OCI-LY1 (cell line): ENCODE data around the gene CITED1.

ENCODE experiments used
- EZH2 ChIP-seq: fragments of 200-600 bp; sonication (generic), shearing (Covaris generic); IDR thresholded peaks from 2 replicates; pipeline ENCODE4 v1.8.0; 2017; ENCODE audit warnings: borderline replicate concordance, mixed run types, mild to moderate bottlenecking, antibody characterized with exemption, low read length, moderate library complexity, mixed read lengths
- TF ChIP-seq, protein P1 (sequence below): fragments of 200-600 bp; sonication (generic), shearing (Covaris generic); IDR thresholded peaks from 2 replicates; pipeline ENCODE4 v1.5.1; 2017; ENCODE audit warnings: mild to moderate bottlenecking, antibody characterized with exemption, low read length, moderate library complexity, mixed read lengths

GRCh38 chrX:72265263-72265662 is 40.5 kb downstream of the CITED1 start:
- TF ChIP-seq EZH2, result no peak
- TF ChIP-seq, protein P1, sequence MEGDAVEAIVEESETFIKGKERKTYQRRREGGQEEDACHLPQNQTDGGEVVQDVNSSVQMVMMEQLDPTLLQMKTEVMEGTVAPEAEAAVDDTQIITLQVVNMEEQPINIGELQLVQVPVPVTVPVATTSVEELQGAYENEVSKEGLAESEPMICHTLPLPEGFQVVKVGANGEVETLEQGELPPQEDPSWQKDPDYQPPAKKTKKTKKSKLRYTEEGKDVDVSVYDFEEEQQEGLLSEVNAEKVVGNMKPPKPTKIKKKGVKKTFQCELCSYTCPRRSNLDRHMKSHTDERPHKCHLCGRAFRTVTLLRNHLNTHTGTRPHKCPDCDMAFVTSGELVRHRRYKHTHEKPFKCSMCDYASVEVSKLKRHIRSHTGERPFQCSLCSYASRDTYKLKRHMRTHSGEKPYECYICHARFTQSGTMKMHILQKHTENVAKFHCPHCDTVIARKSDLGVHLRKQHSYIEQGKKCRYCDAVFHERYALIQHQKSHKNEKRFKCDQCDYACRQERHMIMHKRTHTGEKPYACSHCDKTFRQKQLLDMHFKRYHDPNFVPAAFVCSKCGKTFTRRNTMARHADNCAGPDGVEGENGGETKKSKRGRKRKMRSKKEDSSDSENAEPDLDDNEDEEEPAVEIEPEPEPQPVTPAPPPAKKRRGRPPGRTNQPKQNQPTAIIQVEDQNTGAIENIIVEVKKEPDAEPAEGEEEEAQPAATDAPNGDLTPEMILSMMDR, result no peak
